ENCODE measurements around the gene CATSPER1.
"Not testable (repeated sequence)": the region's sequence is repeated elsewhere in the genome, so short reads cannot be mapped to it uniquely, and the experiment has no call there.

DNA sequence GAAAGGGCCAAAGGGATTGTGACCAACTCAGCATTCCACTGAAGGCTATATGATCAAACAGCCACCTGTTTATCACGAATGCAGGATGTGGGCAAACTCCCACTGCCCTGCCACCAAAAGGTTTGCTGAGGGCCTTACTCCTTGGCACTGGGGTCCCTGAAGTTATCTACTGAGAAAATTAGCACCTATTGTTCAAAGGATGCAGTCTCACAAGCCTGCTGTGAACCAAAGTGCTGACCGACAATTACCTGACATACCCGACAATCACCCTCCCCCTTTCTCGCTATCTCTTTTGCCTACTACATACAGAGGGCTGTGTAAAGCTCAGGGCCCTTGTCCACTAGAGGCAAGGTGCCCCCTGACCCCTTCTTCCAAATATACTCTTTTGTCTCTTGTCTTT lies 16.2 kb downstream of the CATSPER1 start:
- not testable (repeated sequence) for TF ChIP-seq ESRRG, GLIS3 (CRISPR knock-in tag; IDR thresholded peaks at IDR 0.05)
- TF ChIP-seq, protein P1, sequence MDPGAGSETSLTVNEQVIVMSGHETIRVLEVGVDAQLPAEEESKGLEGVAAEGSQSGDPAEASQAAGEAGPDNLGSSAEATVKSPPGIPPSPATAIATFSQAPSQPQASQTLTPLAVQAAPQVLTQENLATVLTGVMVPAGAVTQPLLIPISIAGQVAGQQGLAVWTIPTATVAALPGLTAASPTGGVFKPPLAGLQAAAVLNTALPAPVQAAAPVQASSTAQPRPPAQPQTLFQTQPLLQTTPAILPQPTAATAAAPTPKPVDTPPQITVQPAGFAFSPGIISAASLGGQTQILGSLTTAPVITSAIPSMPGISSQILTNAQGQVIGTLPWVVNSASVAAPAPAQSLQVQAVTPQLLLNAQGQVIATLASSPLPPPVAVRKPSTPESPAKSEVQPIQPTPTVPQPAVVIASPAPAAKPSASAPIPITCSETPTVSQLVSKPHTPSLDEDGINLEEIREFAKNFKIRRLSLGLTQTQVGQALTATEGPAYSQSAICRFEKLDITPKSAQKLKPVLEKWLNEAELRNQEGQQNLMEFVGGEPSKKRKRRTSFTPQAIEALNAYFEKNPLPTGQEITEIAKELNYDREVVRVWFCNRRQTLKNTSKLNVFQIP (CRISPR knock-in tag; IDR thresholded peaks at IDR 0.05; ENCODE audit: borderline replicate concordance, low read depth) = not testable (repeated sequence)
